Dermis microvascular lymphatic vessel endothelial cell (primary cell): ENCODE measurements around the gene HMCN1. TPM values are rescaled to one million over a fixed set of nuclear protein-coding genes. Genes with fewer than 3 reads are reported as not detected.
A peak's percentile ranks its signal among the peaks of the same experiment; 100 is the strongest.
"Not testable (repeated sequence)": the region's sequence is repeated elsewhere in the genome, so short reads cannot be mapped to it uniquely, and the experiment has no call there.

Experiments
- DNase-seq, 2 donors: peaks; one replicate each; pipeline versions ENCODE4 v3.0.0 to v3.0.0-alpha.2; 2010; ENCODE audit warnings: low read depth in 2 of 2
- total RNA-seq: library from RNA; depleted of rRNA; stranded (reverse); fragments of >200 nt; gene quantifications from 2 replicates; pipeline ENCODE4 v1.2.1, GENCODE V29; 2014

The HMCN1 gene
- total RNA-seq, 1 donor from 2014 or later: 4.0 TPM

GRCh38 chr1:185739967-185740366 lies 5.8 kb downstream of the HMCN1 start:
- DNase-seq: no peak

- DNase-seq: no peak
Measured at GRCh38 chr1:185741551-185741950, 7.4 kb downstream of the HMCN1 start.

DNA sequence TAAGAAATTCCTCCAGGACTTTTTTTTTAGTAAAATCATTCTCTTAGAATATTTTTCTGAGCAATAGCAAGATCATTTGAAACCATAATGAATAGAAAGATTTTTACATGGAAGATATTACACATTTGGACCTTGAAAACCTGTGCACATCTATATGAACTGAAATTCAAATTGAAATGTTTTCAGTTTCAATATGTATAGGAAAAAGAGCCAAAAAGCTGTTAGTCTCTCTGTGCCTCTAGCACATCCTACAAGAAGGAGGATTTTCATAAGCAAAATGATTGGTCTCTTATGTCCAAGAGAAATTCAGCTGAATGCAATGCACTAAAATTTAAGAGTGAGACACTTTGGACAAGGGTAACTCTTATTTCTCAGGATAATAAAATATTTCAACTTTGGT lies 8.2 kb downstream of the HMCN1 start:
- no peak for DNase-seq

DNA sequence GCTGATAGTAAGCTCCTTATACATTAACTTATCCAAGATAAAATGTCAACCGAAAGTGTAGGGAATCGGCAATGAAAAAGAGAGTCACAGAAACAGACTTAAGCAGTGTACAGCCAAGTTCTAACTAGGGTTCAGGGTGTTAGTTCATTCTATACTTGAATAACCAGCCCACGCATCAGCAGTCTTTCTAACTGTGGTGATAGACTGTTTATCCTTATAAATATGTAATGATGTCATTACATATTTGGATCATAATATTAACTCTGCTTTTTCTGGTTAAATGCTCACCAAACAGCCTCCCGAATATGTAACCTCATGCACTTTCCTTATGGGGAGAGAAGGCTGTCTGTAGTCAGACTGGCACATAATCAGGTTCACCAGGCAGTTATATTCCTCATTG lies 11.0 kb downstream of the HMCN1 start:
- DNase-seq: no peak

DNA sequence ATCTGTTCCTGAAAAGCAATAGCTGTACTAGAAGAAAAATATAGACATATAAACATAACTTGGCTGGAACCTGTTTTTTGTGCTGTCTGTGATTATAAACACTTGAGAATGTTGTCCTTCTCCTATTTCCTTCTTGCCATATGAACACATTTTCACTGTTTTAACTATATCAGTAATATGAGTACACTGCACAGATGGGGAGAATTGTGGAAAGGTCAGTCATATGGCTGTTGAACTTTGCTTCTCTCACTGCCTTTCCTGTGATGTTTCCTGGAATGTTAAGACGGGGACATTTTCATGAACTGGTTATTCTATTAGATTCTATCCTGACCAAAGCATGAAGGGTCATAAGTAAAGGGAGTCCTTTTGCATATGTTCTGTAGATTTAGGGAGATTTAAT lies 24.9 kb downstream of the HMCN1 start:
- DNase-seq: peak; percentile 40 to 83

DNA sequence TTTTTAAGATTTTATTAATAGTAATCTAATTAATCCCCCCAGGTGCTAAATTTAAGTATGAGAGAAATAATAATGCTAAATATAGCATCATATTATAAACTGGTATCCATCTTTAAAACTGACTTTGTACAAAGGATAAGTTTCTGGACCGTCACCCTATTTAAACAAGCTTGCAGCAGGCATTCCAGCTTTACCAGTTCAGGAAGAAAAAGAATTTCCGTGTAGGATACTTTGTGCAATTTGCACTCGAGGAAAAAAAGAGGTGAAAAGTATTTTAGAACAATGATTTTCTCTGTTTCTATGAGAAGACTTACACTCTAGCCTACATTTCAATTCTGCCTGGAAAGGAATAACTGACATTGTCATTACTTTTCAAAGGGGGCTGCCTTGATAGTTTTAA lies 27.6 kb downstream of the HMCN1 start:
- DNase-seq: peak in 1 of 2 donors; percentile 9

GRCh38 chr1:185767508-185768120 lies 33.4 kb downstream of the HMCN1 start:
- peak in 1 of 2 donors; percentile 21 for DNase-seq

DNA sequence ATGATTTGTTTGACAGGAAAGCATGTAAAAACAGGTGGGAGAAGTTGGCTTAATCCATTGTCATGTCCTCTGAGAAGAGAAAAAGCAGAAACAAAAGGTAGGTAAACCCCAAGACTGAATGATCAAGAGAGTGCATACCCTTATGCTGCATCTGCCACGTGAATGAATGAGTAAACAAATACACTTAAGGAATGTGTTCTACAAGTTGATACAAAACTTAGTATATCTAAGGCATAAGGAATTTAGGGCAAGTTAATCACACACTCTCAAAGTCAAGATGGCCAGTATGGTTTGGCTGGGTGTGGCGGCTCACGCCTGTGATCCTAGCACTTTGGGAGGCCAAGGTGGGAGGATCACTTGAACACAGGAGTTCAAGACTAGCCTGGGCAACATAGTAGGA lies 34.2 kb downstream of the HMCN1 start:
- no peak for DNase-seq

DNA sequence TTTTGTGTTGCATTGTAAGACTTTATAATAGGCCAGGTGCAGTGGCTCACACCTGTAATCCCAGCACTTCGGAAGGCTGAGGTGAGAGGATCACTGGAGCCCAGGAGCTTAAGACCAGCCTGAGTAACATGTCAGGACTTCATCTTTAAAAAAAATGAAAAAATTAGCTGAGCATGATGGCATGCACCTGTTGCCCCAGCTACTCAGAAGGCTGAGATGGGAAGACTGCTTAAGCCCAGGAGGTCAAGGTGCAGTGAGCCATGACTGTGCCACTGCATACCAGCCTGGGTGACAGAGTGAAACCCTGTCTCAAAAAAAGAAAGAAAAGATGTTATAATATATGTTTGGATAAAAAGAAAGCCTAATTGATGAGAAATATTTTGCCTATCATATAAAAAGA lies 34.9 kb downstream of the HMCN1 start:
- no peak for DNase-seq

DNA sequence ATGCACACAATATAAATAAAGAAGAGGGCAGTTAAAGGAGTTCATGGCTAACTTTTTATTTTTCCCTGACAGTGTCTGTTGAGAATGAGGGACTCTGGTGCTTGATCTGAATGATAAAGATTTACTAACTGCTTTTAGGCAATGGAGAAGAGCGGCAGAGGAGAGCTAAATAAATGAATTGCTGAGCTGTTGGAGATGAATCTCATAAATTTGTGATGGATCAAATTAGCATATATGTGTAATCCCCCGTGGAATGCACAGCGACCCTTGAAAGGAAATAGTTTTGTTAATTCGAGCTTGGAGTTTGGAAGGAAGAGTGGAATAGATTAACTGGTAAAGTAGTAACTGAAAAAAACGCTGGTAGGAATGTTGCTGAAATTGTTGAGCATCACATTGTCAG lies 40.2 kb downstream of the HMCN1 start:
- DNase-seq: no peak

DNA sequence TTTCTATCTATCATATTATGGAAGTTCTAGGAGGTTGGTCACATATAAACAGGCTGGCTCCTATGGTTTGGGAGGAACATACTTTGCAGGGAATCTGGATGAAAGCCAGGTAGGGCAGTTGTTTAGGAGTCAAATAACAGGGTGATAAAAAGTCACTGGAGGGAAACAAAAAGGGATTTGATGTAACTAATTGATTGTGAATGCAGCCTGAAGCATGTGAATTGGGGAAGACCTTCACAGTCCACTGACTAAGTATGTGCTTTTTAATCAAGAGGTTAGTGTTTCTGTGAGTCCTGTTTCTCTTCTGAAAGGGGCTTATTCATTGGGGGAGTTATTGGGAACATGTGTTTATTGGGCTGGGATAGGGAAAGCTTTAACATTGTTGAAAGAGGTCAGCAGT lies 41.3 kb downstream of the HMCN1 start:
- DNase-seq: no peak

DNA sequence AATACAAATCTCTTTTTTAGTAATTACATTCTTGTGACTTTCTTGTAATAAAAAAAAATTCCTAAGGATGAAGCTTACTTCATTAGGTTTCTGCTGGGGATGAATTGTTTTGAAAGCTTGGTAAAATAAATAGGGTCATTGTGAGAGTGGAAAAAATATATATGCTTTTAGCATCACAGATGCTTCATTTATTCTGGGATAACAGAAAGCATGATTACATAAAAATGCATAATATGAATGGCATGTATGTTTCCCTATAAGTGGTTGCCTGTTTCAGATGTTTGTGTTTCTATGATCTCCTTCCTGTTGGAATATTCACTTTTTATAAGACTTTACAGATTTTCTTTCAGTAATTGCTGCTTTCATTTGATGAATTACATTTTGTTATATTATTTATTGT lies 42.3 kb downstream of the HMCN1 start:
- no peak for DNase-seq

DNA sequence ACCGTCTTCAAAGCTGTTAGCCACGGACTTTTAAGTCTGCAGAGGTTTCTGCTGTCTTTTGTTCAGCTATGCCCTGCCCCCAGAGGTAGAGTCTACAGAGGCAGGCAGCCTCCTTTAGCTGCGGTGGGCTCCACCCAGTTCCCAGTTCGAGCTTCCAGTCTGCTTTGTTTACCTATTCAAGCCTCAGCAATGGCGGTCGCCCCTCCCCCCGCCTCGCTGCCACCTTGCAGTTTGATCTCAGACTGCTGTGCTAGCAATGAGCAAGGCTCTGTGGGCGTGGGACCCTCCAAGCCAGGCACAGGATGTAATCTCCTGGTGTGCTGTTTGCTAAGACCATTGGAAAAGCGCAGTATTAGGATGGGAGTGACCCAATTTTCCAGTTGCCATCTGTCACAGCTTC lies 49.7 kb downstream of the HMCN1 start:
- DNase-seq: not testable (repeated sequence)

DNA sequence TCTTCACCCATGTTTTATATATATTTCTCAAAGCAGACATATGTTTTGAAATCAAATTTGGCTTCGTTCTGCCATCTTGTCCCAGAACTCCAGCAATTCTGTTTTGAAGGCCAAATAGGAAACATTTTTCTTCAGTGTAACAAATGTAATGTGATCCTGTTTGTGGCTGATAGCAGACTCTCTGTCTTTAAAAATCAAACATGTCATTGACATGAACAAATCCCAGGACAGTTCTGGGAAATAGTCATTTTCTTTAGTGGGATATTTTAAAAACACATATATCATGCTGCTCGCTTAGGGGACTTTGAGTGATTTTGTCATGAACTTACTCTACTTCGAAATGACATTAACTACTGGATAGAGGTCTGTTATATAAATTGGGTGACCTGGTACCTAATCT lies 51.4 kb downstream of the HMCN1 start:
- DNase-seq: no peak

- no peak for DNase-seq
Measured at GRCh38 chr1:185786524-185786923, 52.3 kb downstream of the HMCN1 start.

GRCh38 chr1:185787238-185787637 lies 53.0 kb downstream of the HMCN1 start:
- DNase-seq: no peak

GRCh38 chr1:185788386-185788785 lies 54.2 kb downstream of the HMCN1 start:
- peak in 1 of 2 donors; percentile 21 for DNase-seq

DNA sequence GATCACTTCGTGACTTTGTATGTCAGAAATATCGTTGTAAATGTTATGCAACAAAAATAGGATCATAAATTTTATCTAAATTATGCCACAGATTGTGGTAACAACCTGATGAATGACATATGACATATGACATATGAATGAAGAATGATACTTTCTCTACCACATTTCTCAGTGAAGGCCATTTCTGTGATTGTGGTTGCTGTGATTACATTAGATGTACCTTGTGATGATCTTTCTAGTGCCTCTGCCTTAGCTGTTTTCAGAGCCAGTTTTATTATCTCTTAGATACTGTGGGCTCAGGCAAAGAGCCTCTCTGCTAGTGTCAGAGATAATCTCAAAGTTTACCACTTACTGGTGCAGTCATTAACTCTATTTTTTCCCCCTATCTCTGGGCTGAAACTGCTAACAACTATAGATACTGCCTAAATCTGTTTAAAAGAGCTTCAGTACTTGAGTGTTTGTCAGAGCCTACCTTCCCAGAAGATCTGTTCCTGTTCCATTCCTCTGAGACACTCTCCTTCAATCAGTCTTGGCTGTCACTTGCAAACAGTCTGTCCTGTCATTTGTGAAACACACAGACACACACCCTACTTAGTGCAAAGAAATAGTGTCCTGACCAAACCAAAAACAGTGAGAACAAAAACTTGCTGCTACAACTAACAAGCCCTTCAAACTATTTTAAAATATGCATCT lies 55.5 kb downstream of the HMCN1 start:
- DNase-seq: no peak

DNA sequence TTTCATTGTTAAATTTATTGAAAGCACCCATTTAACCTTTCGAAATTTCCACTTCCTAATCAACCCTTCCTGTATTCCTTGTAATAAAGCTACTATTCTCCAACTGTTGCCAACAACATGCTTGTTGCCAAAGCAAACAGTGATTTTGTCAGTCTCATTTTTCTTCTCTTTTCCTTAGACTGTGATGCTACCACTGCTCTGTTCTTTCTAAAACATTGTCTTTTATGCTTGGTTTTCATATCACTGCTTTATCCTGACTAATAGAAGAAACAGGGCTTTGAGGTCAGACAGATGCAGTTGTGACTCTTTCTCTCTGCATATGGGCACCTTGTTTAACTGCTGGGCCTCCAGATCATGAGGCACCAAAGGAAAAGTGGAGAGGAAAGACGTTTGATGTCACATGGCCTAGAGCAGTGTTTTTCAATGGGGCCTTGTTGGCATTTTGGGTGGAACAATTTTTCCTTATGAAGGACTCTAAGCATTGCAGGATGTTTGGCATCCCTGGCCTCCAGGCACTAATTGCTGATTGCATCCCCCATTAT lies 56.1 kb downstream of the HMCN1 start:
- peak; percentile 30 to 59 for DNase-seq

DNA sequence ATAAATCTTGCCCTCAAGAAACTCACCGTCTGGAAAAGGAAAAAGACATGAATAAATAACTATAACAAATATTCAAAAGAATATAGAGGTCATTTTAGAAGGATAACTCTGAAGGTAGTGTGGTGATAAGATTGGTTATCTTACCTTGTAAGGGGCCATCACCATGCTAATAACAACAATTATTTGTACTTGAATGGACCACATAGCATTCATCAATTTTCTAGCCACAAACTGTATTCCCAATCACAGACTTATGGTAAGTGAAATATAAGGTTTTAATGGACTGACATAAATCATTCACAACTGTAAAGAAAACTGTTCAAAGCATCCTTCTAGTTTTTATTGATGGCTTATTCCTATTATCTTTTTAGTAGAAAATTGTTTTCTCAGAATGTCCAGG lies 57.8 kb downstream of the HMCN1 start:
- no peak for DNase-seq

- DNase-seq: not testable (repeated sequence)
Measured at GRCh38 chr1:185794495-185794894, 60.3 kb downstream of the HMCN1 start.

GRCh38 chr1:185795181-185795580 lies 61.0 kb downstream of the HMCN1 start:
- DNase-seq: no peak

GRCh38 chr1:185798505-185798904 lies 64.3 kb downstream of the HMCN1 start:
- DNase-seq: no peak
